ENCODE results near the gene PPP2R5C.

GRCh38 chr14:101843665-101844064, 82.2 kb downstream of the PPP2R5C start:
- TF ChIP-seq, protein P1, sequence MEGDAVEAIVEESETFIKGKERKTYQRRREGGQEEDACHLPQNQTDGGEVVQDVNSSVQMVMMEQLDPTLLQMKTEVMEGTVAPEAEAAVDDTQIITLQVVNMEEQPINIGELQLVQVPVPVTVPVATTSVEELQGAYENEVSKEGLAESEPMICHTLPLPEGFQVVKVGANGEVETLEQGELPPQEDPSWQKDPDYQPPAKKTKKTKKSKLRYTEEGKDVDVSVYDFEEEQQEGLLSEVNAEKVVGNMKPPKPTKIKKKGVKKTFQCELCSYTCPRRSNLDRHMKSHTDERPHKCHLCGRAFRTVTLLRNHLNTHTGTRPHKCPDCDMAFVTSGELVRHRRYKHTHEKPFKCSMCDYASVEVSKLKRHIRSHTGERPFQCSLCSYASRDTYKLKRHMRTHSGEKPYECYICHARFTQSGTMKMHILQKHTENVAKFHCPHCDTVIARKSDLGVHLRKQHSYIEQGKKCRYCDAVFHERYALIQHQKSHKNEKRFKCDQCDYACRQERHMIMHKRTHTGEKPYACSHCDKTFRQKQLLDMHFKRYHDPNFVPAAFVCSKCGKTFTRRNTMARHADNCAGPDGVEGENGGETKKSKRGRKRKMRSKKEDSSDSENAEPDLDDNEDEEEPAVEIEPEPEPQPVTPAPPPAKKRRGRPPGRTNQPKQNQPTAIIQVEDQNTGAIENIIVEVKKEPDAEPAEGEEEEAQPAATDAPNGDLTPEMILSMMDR (IDR thresholded peaks at IDR 0.05): peak in 1 of 3 experiments; percentile 11
- TF ChIP-seq POLR2A (IDR thresholded peaks at IDR 0.05): no peak

Measured in testis (tissue), 2 donors.